ENCODE results near the gene SPATA2L.

DNA sequence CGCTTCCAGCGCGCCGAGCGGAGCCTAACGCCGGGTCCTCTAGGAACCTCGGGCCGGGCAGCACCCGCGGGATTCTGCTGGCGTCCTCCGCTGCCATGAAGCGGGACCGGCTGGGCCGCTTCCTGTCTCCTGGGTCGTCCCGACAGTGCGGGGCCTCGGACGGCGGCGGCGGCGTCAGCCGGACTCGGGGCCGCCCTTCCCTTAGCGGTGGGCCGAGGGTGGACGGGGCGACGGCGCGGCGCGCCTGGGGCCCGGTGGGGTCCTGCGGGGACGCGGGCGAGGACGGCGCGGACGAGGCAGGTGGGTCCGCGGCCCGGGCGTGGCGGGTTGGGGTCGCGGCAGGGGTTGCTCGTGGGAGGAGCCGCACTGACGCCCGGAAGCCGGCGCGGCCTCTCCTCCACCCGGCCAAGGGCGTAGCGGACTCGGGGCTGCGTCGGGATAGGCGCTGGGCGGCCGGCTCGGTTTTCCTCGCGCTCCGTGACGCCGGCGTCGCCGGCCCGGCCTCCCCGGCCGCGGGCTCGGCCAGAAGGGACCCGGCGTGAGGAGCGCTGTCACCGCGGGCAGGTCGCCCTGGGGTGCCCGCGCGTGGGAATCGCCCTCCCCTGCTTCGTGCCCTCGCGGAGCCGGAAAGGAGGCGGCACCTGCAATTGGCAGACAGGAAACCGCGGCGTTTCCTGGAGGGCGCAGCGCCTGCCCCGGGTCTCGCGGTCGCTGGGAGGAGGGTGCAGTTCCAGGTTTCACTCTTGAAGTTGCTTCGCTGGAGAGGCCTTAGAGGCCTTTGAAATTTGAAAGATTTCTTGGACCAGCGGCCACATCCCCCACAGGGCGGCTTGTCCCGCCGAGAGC is 20.3 kb upstream of the SPATA2L start:
- TF ChIP-seq CTCF (IDR thresholded peaks at IDR 0.05) = no peak
- TF ChIP-seq POLR2AphosphoS5 (IDR thresholded peaks at IDR 0.05) = no peak
